HG02938 (cell line): ENCODE measurements around the gene LMAN1L.

ENCODE experiments used
- ATAC-seq: cut with Tn5 transposase; IDR thresholded peaks from one replicate; pipeline ENCODE4 v1.9.1; 2021; ENCODE audit warnings: mild to moderate bottlenecking, moderate library complexity; ENCODE audit not compliant: unreplicated experiment

LMAN1L gene

GRCh38 chr15:74815121-74815934 lies 2.7 kb downstream of the LMAN1L start:
- ATAC-seq = no peak

GRCh38 chr15:74815961-74816360 lies 3.3 kb downstream of the LMAN1L start:
- no peak for ATAC-seq

GRCh38 chr15:74816624-74817369 lies 4.2 kb downstream of the LMAN1L start:
- ATAC-seq = no peak

GRCh38 chr15:74817370-74817737 lies 4.7 kb downstream of the LMAN1L start:
- ATAC-seq = no peak

- no peak for ATAC-seq
Observed at GRCh38 chr15:74820056-74820455, 7.4 kb downstream of the LMAN1L start.

- peak; percentile 78 for ATAC-seq
Observed at GRCh38 chr15:74821091-74821789, 8.6 kb downstream of the LMAN1L start.

- ATAC-seq = no peak
Observed at GRCh38 chr15:74821790-74822158, 9.1 kb downstream of the LMAN1L start.

GRCh38 chr15:74822233-74822632 lies 9.6 kb downstream of the LMAN1L start:
- ATAC-seq = no peak

- no peak for ATAC-seq
Observed at GRCh38 chr15:74823324-74823723, 10.7 kb downstream of the LMAN1L start.

- ATAC-seq = no peak
Observed at GRCh38 chr15:74824976-74825375, 12.3 kb downstream of the LMAN1L start.

- ATAC-seq = no peak
Observed at GRCh38 chr15:74825866-74826265, 13.2 kb downstream of the LMAN1L start.

- ATAC-seq = no peak
Observed at GRCh38 chr15:74826364-74826819, 13.8 kb downstream of the LMAN1L start, which contains the start of gene CPLX3. Gene CPLX3, plus strand, starts transcription at chr15:74826627. Its CDS starts 77 bp downstream, at chr15:74826704.

- ATAC-seq = no peak
Observed at GRCh38 chr15:74826921-74827320, 14.3 kb downstream of the LMAN1L start.

- ATAC-seq = no peak
Observed at GRCh38 chr15:74827614-74828013, 15.0 kb downstream of the LMAN1L start.

- ATAC-seq = no peak
Observed at GRCh38 chr15:74828835-74829234, 16.2 kb downstream of the LMAN1L start.

GRCh38 chr15:74829486-74829885 lies 16.9 kb downstream of the LMAN1L start:
- no peak for ATAC-seq

- no peak for ATAC-seq
Observed at GRCh38 chr15:74829991-74830390, 17.4 kb downstream of the LMAN1L start.

GRCh38 chr15:74830868-74831267 lies 18.2 kb downstream of the LMAN1L start:
- ATAC-seq = no peak

GRCh38 chr15:74831813-74832495 lies 19.3 kb downstream of the LMAN1L start:
- no peak for ATAC-seq

- no peak for ATAC-seq
Observed at GRCh38 chr15:74832826-74833225, 20.2 kb downstream of the LMAN1L start.
